ENCODE data around the gene UNC45B. TPM values are rescaled to one million over a fixed set of nuclear protein-coding genes. Genes with fewer than 3 reads are reported as not detected.

UNC45B gene
- total and polyA plus RNA-seq, 2 donors (not counting 1 experiment from before 2014, with no cell fraction given), result not detected

- peaks cover 6% of the 10 kb centered on the region for H4K20me1 ChIP-seq (ENCODE audit: control insufficient read depth, insufficient read depth, low read length, poor library complexity, severe bottlenecking)
- no peak overlapping the region for H2AFZ ChIP-seq (ENCODE audit: insufficient read depth, low read depth, low read length, poor library complexity, severe bottlenecking)
- TF ChIP-seq CTCF (IDR thresholded peaks at IDR 0.05) (no peak), EZH2 (IDR thresholded peaks at IDR 0.05; ENCODE audit: borderline replicate concordance, insufficient read depth, low read depth, low read length, poor library complexity, severe bottlenecking) (no peak)
- no peaks in the 10 kb centered on the region for H3K9me3 Mint-ChIP-seq (ENCODE audit: insufficient read depth)
- H3K9me3 ChIP-seq (ENCODE audit: control extremely low read depth in 1 of 3, control insufficient read depth in 2 of 3, insufficient read depth in 1 of 3, low read length in 2 of 3), result peaks cover 0 to 2% (median 0%) of the 10 kb centered on the region in 3 donors
- H3K4me3 ChIP-seq (ENCODE audit: control extremely low read depth in 1 of 5, extremely low read depth in 1 of 5, insufficient read depth in 1 of 5, low read depth in 2 of 5, low read length in 4 of 5), result no peak overlapping the region
- H3K27me3 ChIP-seq (replicated peaks in 1 of 4; ENCODE audit: control extremely low read depth in 1 of 4, control insufficient read depth in 3 of 4, insufficient read depth in 4 of 4, low read length in 3 of 4), result no peaks in the 10 kb centered on the region
- no peaks in the 10 kb centered on the region for H3K27me3 Mint-ChIP-seq
- ChIA-PET CTCF (interaction anchor here (1.1 to 2.8 kb wide), 3 partner anchors 24 to 118 kb away, joined by 3 to 6 read pairs (median 4); no protein-coding TSS in a partner anchor), POLR2A (no interaction called here)
- intact Hi-C loops (cut with micrococcal nuclease), result loop anchor here (10.0 kb wide), 1 partner anchor 52 kb away; the partner anchor contains the start of gene RFFL
- H3K4me1 ChIP-seq (ENCODE audit: control insufficient read depth in 2 of 2, insufficient read depth in 2 of 2, low read length in 2 of 2), result peaks cover 16 to 18% of the 10 kb centered on the region in 2 donors
- WGBS (ENCODE audit: insufficient coverage), result 93% methylated on average over 9 of the region's 12 CpGs
- H3K27ac ChIP-seq (ENCODE audit: low read length in 2 of 2), result no peak overlapping the region
- H3K27ac Mint-ChIP-seq, result no peak overlapping the region
- H3K9ac ChIP-seq (ENCODE audit: low read length), result no peak overlapping the region
- no peaks in the 10 kb centered on the region for H3K36me3 ChIP-seq (replicated peaks in 1 of 2; ENCODE audit: control extremely low read depth in 1 of 2, control insufficient read depth in 1 of 2, extremely low read depth in 1 of 2, insufficient read depth in 2 of 2, low read length in 1 of 2)
- H3K4me1 Mint-ChIP-seq, result peaks cover 27% of the 10 kb centered on the region
- no peak overlapping the region for H3K4me2 ChIP-seq (replicated peaks; ENCODE audit: low read depth, low read length, poor library complexity, severe bottlenecking)
- H3K79me2 ChIP-seq (ENCODE audit: control insufficient read depth, insufficient read depth, low read length), result peaks cover 35% of the 10 kb centered on the region
- no peak overlapping the region for H3K4me3 Mint-ChIP-seq
- DNase-seq (no peak), ATAC-seq (ENCODE audit: low read depth) (no peak)
These were observed 30.8 kb upstream of the UNC45B start for GRCh38 chr17:35116845-35117244.

GRCh38 chr17:35117984-35118383 is 29.6 kb upstream of the UNC45B start:
- no peak for ATAC-seq (ENCODE audit: low read depth)

More at GRCh38 chr17:35117984-35118383, 29.6 kb upstream of the UNC45B start:
- DNase-seq, result peak; percentile 34
- Histone ChIP-seq H3K79me2 (ENCODE audit: control insufficient read depth, insufficient read depth, low read length) (peaks cover 34% of the 10 kb centered on the region), H3K4me3 (ENCODE audit: control extremely low read depth in 1 of 5, extremely low read depth in 1 of 5, insufficient read depth in 1 of 5, low read depth in 2 of 5, low read length in 4 of 5) (no peak overlapping the region), H3K4me1 (ENCODE audit: control insufficient read depth in 2 of 2, insufficient read depth in 2 of 2, low read length in 2 of 2) (peaks cover 16 to 18% of the 10 kb centered on the region in 2 donors), H3K27ac (ENCODE audit: low read length in 2 of 2) (no peak overlapping the region), H3K4me2 (replicated peaks; ENCODE audit: low read depth, low read length, poor library complexity, severe bottlenecking) (peak overlapping the region; percentile 91), H3K9me3 (ENCODE audit: control extremely low read depth in 1 of 3, control insufficient read depth in 2 of 3, insufficient read depth in 1 of 3, low read length in 2 of 3) (peaks cover 0 to 2% (median 0%) of the 10 kb centered on the region in 3 donors), H3K9ac (ENCODE audit: low read length) (no peak overlapping the region), H4K20me1 (ENCODE audit: control insufficient read depth, insufficient read depth, low read length, poor library complexity, severe bottlenecking) (peaks cover 6% of the 10 kb centered on the region), H3K36me3 (replicated peaks in 1 of 2; ENCODE audit: control extremely low read depth in 1 of 2, control insufficient read depth in 1 of 2, extremely low read depth in 1 of 2, insufficient read depth in 2 of 2, low read length in 1 of 2) (no peaks in the 10 kb centered on the region), H3K27me3 (replicated peaks in 1 of 4; ENCODE audit: control extremely low read depth in 1 of 4, control insufficient read depth in 3 of 4, insufficient read depth in 4 of 4, low read length in 3 of 4) (no peaks in the 10 kb centered on the region), H2AFZ (ENCODE audit: insufficient read depth, low read depth, low read length, poor library complexity, severe bottlenecking) (no peak overlapping the region)
- Mint-ChIP-seq H3K4me3 (peak overlapping the region; percentile 93), H3K27ac (peak overlapping the region; percentile 29), H3K27me3 (no peaks in the 10 kb centered on the region), H3K9me3 (ENCODE audit: insufficient read depth) (no peaks in the 10 kb centered on the region), H3K4me1 (peaks cover 27% of the 10 kb centered on the region)
- intact Hi-C loops (cut with micrococcal nuclease), result loop anchor here (10.0 kb wide), 1 partner anchor 53 kb away; the partner anchor contains the start of gene RFFL
- CTCF ChIA-PET, result interaction anchor here (1.1 to 5.9 kb wide), 12 partner anchors 23 to 697 kb away, joined by 3 to 54 read pairs (median 12); partner anchors contain the start of genes LIG3 and RFFL
- POLR2A ChIA-PET, result no interaction called here
- TF ChIP-seq CTCF (IDR thresholded peaks at IDR 0.05), result no peak
- TF ChIP-seq EZH2 (IDR thresholded peaks at IDR 0.05; ENCODE audit: borderline replicate concordance, insufficient read depth, low read depth, low read length, poor library complexity, severe bottlenecking), result no peak

Measured in B cell (primary cell).